Immature natural killer cell (primary cell): ENCODE results near the gene CALN1. TPM values are rescaled to one million over a fixed set of nuclear protein-coding genes. Genes with fewer than 3 reads are reported as not detected.

ENCODE experiments used
- DNase-seq, 3 donors: peaks; one replicate each; pipeline ENCODE4 v3.0.0; 2022; ENCODE audit warnings: mixed read lengths in 1 of 3
- H3K27ac Mint-ChIP-seq, 6 donors: one replicate each; pipeline ENCODE4 v1.8.0; 2020; ENCODE audit warnings: mixed read lengths in 6 of 6, mild to moderate bottlenecking in 5 of 6, inconsistent platforms in 4 of 6, moderate library complexity in 3 of 6
- H3K27me3 Mint-ChIP-seq, 3 donors: one replicate each; pipeline ENCODE4 v1.8.0; 2020 to 2021; ENCODE audit warnings: low read depth in 3 of 3, mild to moderate bottlenecking in 3 of 3, mixed read lengths in 3 of 3, moderate library complexity in 3 of 3, inconsistent platforms in 1 of 3
- H3K36me3 Mint-ChIP-seq, 3 donors: one replicate each; pipeline ENCODE4 v1.8.0; 2020; ENCODE audit warnings: mixed read lengths in 3 of 3, inconsistent platforms in 2 of 3, mild to moderate bottlenecking in 2 of 3
- H3K4me1 Mint-ChIP-seq, 2 donors: one replicate each; pipeline ENCODE4 v1.8.0; 2020; ENCODE audit warnings: inconsistent platforms in 2 of 2, mild to moderate bottlenecking in 2 of 2, mixed read lengths in 2 of 2, moderate library complexity in 1 of 2
- H3K4me3 Mint-ChIP-seq, 5 donors: one replicate each; pipeline ENCODE4 v1.8.0; 2020; ENCODE audit warnings: mild to moderate bottlenecking in 5 of 5, mixed read lengths in 5 of 5, inconsistent platforms in 3 of 5, moderate library complexity in 3 of 5
- H3K9me3 Mint-ChIP-seq, 6 donors: one replicate each; pipeline ENCODE4 v1.8.0; 2020; ENCODE audit warnings: mild to moderate bottlenecking in 6 of 6, mixed read lengths in 6 of 6, inconsistent platforms in 4 of 6, moderate library complexity in 3 of 6
- polyA plus RNA-seq, 3 donors: library from polyadenylated mRNA; unstranded; fragments of 300-500 nt; fragmentation: Illumina TruSeq; gene quantifications; one replicate each; pipeline ENCODE4 v1.2.3, GENCODE V29; 2021

Gene CALN1
- polyA plus RNA-seq, 3 donors from 2014 or later = not detected

DNA sequence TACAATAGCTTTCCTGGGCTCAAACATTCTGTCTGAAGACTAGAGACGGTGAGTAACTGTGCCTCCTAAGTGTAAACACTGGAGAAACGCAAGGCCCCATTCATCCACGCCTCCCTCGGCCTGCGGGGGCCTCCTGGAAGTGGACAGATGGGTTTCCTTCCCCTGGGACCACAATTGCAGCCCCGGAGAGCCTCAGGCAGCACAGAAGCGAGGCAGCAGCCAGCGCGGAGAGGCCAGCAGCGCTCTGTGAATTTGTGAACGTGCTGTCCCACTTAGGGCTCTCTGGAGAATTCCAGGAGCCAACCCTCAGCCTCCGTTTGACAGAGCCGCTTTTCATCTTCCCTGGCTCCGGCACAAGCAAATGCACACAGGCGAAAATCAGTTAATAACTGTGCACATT is 23.2 kb upstream of the CALN1 start:
- Mint-ChIP-seq H3K36me3 (no peaks in the 10 kb centered on the region), H3K9me3 (peaks cover 0 to 3% (median 0%) of the 10 kb centered on the region in 6 donors), H3K4me3 (no peak overlapping the region), H3K27me3 (peaks cover 2 to 5% (median 4%) of the 10 kb centered on the region in 3 donors), H3K27ac (no peak overlapping the region), H3K4me1 (no peaks in the 10 kb centered on the region)
- DNase-seq = no peak

DNA sequence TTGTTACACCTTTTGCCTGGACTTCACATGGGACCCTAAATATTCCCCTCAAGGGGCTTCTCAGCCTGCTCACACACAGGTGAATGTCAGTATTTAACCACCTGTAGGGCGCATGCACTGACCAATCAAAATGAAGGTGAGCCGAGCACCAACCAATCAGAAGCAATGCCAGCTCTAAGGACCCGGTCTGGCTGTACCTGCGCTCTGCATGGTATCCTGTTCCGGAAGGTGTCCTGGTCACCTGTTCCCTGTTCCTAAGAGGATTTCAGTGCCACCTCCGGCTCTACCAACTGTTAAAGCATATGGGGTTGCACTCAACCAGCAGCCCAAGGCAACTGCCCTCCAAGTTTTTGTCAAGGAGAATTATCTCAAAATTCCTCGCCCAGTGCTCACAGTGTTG is 18.4 kb upstream of the CALN1 start:
- H3K27me3 Mint-ChIP-seq = no peaks in the 10 kb centered on the region
- no peak overlapping the region for H3K4me3 Mint-ChIP-seq
- H3K27ac Mint-ChIP-seq = no peak overlapping the region
- no peaks in the 10 kb centered on the region for H3K36me3 Mint-ChIP-seq
- DNase-seq = no peak
- H3K4me1 Mint-ChIP-seq = no peaks in the 10 kb centered on the region
- H3K9me3 Mint-ChIP-seq = no peaks in the 10 kb centered on the region

DNA sequence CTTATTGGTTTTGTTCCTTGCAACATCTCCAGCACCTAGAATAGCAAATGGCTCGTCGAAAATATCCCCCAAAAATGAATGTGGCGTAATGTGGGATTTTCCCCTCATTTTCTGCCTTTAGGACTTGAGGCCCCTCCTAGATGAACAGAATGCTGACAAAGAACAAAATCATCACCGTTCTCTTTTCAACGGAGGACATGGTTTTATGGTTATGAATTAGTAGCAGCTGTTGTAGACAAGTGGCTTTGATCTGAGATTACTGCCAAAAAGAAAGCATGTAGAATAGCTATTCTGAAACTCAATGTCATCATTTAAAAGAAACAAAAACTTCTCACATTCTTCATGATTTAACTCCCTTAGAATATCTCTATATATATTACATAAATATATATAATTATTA is 17.2 kb upstream of the CALN1 start:
- H3K4me3 Mint-ChIP-seq = no peak overlapping the region
- no peaks in the 10 kb centered on the region for H3K4me1 Mint-ChIP-seq
- H3K27me3 Mint-ChIP-seq = peaks cover 0 to 2% (median 0%) of the 10 kb centered on the region in 3 donors
- no peak for DNase-seq
- no peaks in the 10 kb centered on the region for H3K9me3 Mint-ChIP-seq
- no peak overlapping the region for H3K27ac Mint-ChIP-seq
- no peaks in the 10 kb centered on the region for H3K36me3 Mint-ChIP-seq

DNA sequence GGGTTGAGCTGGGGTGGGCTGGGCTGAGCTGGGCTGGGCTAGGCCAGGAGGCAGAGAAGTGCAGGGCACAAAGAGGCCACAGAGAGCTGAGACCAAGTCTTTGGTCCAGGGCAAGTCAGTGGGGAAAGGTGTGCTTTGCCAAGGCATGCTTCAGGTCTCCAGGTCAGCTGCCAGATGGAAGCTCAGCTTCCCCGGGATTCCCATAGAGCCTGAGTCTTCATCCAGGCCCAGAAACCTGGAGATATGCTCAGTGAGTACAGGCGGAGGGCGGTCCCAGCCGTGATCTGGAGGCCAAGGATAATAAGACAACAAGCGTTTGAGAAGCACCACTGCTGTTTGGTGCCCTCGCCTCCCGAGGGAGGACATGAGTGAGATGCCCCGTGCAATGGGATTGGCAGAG is 4.7 kb upstream of the CALN1 start:
- Mint-ChIP-seq H3K27ac (no peak overlapping the region), H3K4me3 (no peak overlapping the region), H3K9me3 (peaks cover 0 to 2% (median 0%) of the 10 kb centered on the region in 6 donors), H3K4me1 (no peaks in the 10 kb centered on the region), H3K36me3 (no peaks in the 10 kb centered on the region), H3K27me3 (peaks cover 0 to 2% (median 0%) of the 10 kb centered on the region in 3 donors)
- no peak for DNase-seq

DNA sequence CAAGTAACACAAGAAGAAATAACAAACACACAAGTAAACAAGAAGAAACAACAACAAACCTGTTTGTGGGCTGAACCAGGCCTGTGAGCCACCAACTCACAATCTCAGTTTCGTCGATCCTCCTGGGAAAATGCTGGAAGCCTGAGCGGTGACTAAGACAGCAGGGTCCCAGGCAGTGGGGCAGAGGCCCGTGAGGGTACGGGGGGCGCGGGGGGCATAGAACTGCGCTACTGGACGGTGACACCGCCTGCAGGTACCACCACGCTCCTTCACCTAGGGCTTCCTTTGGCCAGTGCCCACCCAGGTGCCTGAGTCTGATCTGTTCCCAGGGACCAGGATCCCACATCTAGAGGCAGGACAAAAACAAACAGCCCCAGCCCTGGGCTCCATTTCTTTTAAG is 3.4 kb upstream of the CALN1 start:
- DNase-seq = no peak
- Mint-ChIP-seq H3K4me1 (no peaks in the 10 kb centered on the region), H3K4me3 (no peak overlapping the region), H3K9me3 (no peaks in the 10 kb centered on the region), H3K36me3 (no peaks in the 10 kb centered on the region), H3K27me3 (peaks cover 0 to 2% (median 0%) of the 10 kb centered on the region in 3 donors), H3K27ac (no peak overlapping the region)

DNA sequence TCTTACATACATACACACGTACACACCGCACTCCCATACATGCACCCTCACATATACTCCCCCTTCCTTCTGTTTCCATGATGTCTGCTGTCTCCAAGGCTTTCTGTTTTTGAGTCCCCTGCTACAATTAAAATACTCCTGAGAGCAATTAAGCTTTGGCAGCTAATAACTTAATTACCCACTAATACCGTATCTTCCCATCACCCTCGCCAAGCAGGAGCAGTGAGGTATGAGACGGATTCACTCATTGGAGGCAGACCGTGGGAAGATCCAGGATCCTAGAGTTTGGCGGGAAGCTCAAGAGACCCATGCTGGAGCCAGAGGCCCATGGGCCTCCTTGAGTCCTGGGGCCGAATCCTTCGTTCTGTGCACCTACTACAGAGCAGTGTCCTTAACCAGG is 1.7 kb upstream of the CALN1 start:
- Mint-ChIP-seq H3K36me3 (no peaks in the 10 kb centered on the region), H3K4me3 (no peak overlapping the region), H3K27me3 (no peaks in the 10 kb centered on the region), H3K27ac (no peak overlapping the region), H3K4me1 (no peaks in the 10 kb centered on the region), H3K9me3 (no peaks in the 10 kb centered on the region)
- no peak for DNase-seq

DNA sequence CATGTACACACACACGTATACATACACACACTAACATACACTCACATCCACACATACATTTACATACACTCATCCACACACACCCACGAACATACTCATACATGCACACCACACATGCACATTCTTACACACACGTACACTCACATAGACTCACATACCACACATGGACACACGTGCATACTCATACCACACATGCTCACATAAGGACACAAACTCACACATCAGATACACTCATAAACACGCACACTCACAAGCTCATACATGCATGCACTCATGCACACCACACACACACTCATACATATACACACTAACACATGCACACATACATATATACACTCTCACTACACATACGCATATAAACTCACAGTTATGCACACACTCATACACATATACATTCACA is 1.2 kb upstream of the CALN1 start:
- Mint-ChIP-seq H3K27ac (no peak overlapping the region), H3K4me1 (no peaks in the 10 kb centered on the region), H3K4me3 (no peak overlapping the region), H3K27me3 (no peaks in the 10 kb centered on the region), H3K36me3 (no peaks in the 10 kb centered on the region), H3K9me3 (no peaks in the 10 kb centered on the region)
- DNase-seq = no peak

DNA sequence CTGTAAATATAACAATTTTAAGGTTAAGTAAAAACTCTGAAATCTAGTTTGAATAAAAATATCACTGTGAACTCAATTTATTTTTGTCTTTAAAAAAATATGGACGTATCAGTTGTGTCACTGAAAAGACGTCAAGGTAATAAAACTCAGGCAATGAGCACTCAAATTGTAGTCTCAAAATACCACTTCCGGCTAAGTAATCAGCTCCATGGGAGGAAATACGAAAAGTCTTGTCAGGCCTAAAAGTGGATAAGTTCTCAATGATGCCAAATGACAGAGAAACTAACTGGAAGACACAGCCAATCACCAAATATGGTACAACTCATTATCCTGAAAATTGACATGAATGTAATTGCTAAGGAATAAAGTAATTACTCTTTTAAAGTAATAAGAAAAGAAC is 719 bp downstream of the CALN1 start:
- DNase-seq = no peak
- no peak overlapping the region for H3K27ac Mint-ChIP-seq

DNA sequence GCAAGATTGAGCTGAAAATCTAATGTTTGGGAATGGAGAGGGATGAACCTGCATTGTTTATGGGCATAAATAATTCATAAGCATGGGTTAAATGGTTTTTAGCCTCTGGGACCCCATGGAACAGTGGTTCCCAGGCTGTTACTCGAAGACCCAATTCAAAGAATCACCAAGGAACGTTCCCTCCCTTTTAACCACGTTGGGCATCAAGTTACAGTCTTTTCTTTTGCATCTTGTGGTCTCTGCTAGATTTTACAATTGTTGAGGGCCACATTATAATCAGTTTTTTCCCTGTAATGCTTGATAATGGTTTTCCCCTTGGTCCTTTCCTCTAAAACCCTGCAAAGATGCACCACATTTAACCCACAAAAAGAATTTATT is 2.5 kb downstream of the CALN1 start:
- Mint-ChIP-seq H3K27me3 (peaks cover 0 to 8% (median 3%) of the 10 kb centered on the region in 3 donors), H3K9me3 (no peaks in the 10 kb centered on the region), H3K4me3 (no peak overlapping the region), H3K27ac (no peak overlapping the region), H3K36me3 (no peaks in the 10 kb centered on the region), H3K4me1 (no peaks in the 10 kb centered on the region)
- no peak for DNase-seq

More for the DNA sequence above, 719 bp downstream of the CALN1 start:
- no peak overlapping the region for H3K4me3 Mint-ChIP-seq
- H3K36me3 Mint-ChIP-seq = no peaks in the 10 kb centered on the region
- peaks cover 0 to 3% (median 3%) of the 10 kb centered on the region in 3 donors for H3K27me3 Mint-ChIP-seq
- no peaks in the 10 kb centered on the region for H3K9me3 Mint-ChIP-seq
- no peaks in the 10 kb centered on the region for H3K4me1 Mint-ChIP-seq

DNA sequence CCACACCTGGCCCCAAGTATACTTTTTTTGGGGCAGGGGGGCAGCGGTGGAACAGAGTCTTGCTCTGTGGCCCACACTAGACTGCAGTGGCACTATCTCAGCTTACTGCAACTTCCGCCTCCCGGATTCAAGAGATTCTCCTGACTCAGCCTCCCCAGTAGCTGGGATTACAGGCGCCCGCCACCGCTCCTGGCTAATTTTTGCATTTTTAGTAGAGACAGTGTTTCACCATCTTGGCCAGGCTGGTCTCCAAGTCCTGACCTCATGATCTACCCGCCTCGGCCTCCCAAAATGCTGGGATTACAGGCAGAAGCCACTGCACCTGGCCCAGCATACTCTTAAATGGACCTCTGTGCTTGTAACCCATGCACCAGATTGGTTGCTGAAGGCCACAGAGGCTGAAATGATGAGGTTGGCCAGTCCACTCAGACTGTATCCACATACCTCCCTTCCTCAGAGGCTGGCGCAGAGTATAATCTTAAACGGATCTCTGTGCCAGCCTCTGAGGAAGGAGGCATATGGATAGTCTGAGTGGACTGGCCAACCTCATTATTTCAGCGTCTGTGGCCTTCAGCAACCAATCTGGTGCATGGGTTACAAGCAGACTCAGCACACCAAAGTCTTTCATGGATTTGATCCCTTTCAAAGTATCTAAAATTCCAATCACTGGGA is 3.0 kb downstream of the CALN1 start:
- Mint-ChIP-seq H3K9me3 (no peaks in the 10 kb centered on the region), H3K27me3 (peaks cover 0 to 8% (median 3%) of the 10 kb centered on the region in 3 donors), H3K4me1 (no peaks in the 10 kb centered on the region), H3K4me3 (no peak overlapping the region), H3K36me3 (no peaks in the 10 kb centered on the region), H3K27ac (no peak overlapping the region)
- no peak for DNase-seq

DNA sequence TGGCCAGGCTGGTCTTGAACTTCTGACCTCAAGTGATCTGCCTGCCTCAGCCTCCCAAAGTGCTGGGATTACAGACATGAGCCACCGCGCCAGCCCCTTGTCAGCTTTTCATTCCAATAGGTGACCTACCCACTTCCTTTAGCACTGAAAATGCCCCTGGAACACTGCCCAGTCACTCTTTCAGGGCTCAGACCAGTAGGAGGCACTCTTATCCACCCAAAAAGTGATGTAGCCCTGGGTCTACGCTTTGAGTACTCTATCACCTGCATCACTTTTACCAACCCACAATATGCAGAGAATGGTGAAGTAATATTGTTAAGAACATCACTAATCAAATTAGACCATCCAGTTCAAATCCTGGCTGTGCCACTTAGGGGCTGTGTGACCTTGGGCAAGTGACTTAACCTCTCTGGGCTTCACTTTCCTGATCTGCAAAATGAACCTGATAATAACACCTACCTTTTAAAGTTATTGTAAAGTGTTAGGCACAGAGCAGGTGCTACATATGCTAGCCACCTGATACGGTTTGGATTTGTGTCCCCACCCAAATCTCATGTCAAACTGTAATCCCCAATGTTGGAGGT is 5.2 kb downstream of the CALN1 start:
- DNase-seq = no peak
- Mint-ChIP-seq H3K4me3 (no peak overlapping the region), H3K27ac (no peak overlapping the region), H3K9me3 (peaks cover 0 to 3% (median 0%) of the 10 kb centered on the region in 6 donors), H3K4me1 (no peaks in the 10 kb centered on the region), H3K36me3 (peaks cover 0 to 5% (median 0%) of the 10 kb centered on the region in 3 donors), H3K27me3 (peaks cover 3 to 8% (median 3%) of the 10 kb centered on the region in 3 donors)

DNA sequence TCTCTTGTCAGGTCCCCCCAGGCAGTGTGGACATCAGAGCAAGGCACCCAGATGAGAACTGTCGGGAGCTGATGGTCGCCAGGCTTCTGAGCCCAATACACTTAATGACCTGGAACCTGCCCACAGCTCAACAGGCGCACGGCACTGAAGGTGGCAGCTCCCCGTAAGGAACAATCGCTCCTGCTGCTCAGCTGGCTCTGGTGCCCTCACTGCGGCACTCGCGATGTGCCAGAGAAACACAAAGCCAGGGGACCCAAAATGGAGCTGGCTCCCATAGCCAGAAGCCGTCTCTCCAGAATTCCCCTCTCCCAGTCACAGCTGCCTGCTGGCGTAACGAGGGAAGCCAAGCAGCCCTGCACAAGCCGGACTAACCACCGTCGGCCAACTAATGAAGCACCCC is 6.3 kb downstream of the CALN1 start:
- H3K27ac Mint-ChIP-seq = no peak overlapping the region
- peaks cover 0 to 5% (median 0%) of the 10 kb centered on the region in 3 donors for H3K36me3 Mint-ChIP-seq
- no peak overlapping the region for H3K4me3 Mint-ChIP-seq
- peaks cover 3 to 10% (median 3%) of the 10 kb centered on the region in 3 donors for H3K27me3 Mint-ChIP-seq
- peaks cover 0 to 3% (median 0%) of the 10 kb centered on the region in 6 donors for H3K9me3 Mint-ChIP-seq
- H3K4me1 Mint-ChIP-seq = no peaks in the 10 kb centered on the region
- DNase-seq = no peak

DNA sequence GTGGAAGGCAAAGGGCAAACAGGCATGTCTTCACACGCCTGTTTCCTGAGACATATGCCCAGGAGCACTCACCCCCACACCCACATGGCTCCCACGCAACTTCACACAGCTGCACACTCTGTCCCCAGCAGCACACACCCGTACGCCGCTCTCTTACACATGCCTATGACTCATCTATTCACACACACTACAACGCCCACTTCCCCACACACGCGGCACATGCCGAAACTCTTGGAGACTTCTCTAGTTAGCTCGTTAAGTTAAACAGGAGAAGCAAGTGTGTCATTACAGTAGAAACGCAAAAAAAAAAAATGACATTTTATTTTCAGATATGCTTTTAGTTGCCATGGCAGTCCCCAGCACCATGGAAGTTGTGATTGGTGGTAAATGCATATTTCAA is 6.7 kb downstream of the CALN1 start:
- H3K4me3 Mint-ChIP-seq = no peak overlapping the region
- DNase-seq = no peak
- H3K27ac Mint-ChIP-seq = no peak overlapping the region
- no peaks in the 10 kb centered on the region for H3K4me1 Mint-ChIP-seq
- H3K36me3 Mint-ChIP-seq = peaks cover 0 to 5% (median 0%) of the 10 kb centered on the region in 3 donors
- peaks cover 0 to 3% (median 0%) of the 10 kb centered on the region in 6 donors for H3K9me3 Mint-ChIP-seq
- peaks cover 3 to 10% (median 3%) of the 10 kb centered on the region in 3 donors for H3K27me3 Mint-ChIP-seq

DNA sequence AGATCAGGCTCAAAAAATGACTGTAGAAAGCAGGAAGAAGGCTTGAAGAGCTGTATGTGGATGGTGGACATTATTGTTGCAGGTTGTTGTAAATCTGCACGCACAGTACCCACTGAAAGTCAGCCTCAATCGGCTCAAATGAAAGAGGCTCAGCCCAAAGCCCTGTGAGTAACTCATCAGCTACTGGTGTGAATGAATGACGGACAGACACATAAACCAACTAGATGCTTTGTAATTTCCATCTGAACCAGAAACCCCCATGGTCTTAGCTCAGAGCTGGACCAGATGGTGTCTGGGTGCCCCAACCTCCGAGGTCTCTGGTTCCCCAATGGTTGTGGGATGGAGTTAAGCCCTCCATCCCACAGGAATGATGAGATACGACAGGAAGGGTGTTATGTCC is 7.4 kb downstream of the CALN1 start:
- Mint-ChIP-seq H3K36me3 (peaks cover 0 to 5% (median 0%) of the 10 kb centered on the region in 3 donors), H3K9me3 (peaks cover 0 to 3% (median 0%) of the 10 kb centered on the region in 6 donors)

More for the DNA sequence above, 7.4 kb downstream of the CALN1 start:
- H3K4me1 Mint-ChIP-seq = no peaks in the 10 kb centered on the region
- H3K4me3 Mint-ChIP-seq = no peak overlapping the region
- peaks cover 3 to 10% (median 3%) of the 10 kb centered on the region in 3 donors for H3K27me3 Mint-ChIP-seq
- no peak overlapping the region for H3K27ac Mint-ChIP-seq
- no peak for DNase-seq
